Cardiac fibroblast (primary cell): Measurements from ENCODE around the gene SULF2.
A peak's percentile ranks its signal among the peaks of the same experiment; 100 is the strongest.
"Not testable (repeated sequence)": the region's sequence is repeated elsewhere in the genome, so short reads cannot be mapped to it uniquely, and the experiment has no call there.

ENCODE experiments used
- DNase-seq, 2 donors: peaks; one replicate each; pipeline versions ENCODE4 v3.0.0 to v3.0.0-alpha.2; 2010; ENCODE audit warnings: low read depth in 2 of 2
- H3K4me3 ChIP-seq, 2 donors: replicated peaks in 1 of 2; 1 replicate in 1 of 2; 2 replicates in 1 of 2; pipeline ENCODE4 v1.5.1; 2011; ENCODE audit warnings: low read depth in 2 of 2, low read length in 2 of 2, mild to moderate bottlenecking in 2 of 2, moderate library complexity in 1 of 2
- CTCF ChIP-seq: IDR thresholded peaks from one replicate; pipeline ENCODE4 v1.5.1; 2011; ENCODE audit warnings: low read depth, mild to moderate bottlenecking, low read length, inconsistent platforms

SULF2 gene

GRCh38 chr20:47785311-47785853 is at the start of gene SULF2:
SULF2 (minus strand) TSS chr20:47785481; CDS start chr20:47757363, 28,118 bp downstream.
- peak in 1 of 2 donors; percentile 72 for DNase-seq
- TF ChIP-seq CTCF, result no peak
- H3K4me3 ChIP-seq, result peak within 1 kb of the TSS; percentile 53 to 68

GRCh38 chr20:47831675-47832074 is 46.4 kb upstream of the SULF2 start:
- not testable (repeated sequence) for H3K4me3 ChIP-seq, DNase-seq

- not testable (repeated sequence) for H3K4me3 ChIP-seq, DNase-seq
These were observed 41.4 kb upstream of the SULF2 start for GRCh38 chr20:47826716-47827115.

- DNase-seq, H3K4me3 ChIP-seq: not testable (repeated sequence)
These were observed 40.7 kb upstream of the SULF2 start for GRCh38 chr20:47826006-47826405.

- no peak for DNase-seq
- no peak overlapping the region for H3K4me3 ChIP-seq
- TF ChIP-seq CTCF, result no peak
These were observed 39.9 kb upstream of the SULF2 start for GRCh38 chr20:47825011-47825762.

- H3K4me3 ChIP-seq, DNase-seq: not testable (repeated sequence)
These were observed 38.7 kb upstream of the SULF2 start for GRCh38 chr20:47823941-47824340.

- TF ChIP-seq CTCF, result no peak
- DNase-seq, result peak in 1 of 2 donors; percentile 2
These were observed 36.3 kb upstream of the SULF2 start for GRCh38 chr20:47821481-47822100.

GRCh38 chr20:47818996-47819609 is 33.8 kb upstream of the SULF2 start:
- no peak for DNase-seq
- H3K4me3 ChIP-seq, result no peak overlapping the region
- no peak for TF ChIP-seq CTCF

More at GRCh38 chr20:47821481-47822100, 36.3 kb upstream of the SULF2 start:
- H3K4me3 ChIP-seq, result no peak overlapping the region
